ENCODE results near the gene FGF10. TPM values are rescaled to one million over a fixed set of nuclear protein-coding genes. Genes with fewer than 3 reads are reported as not detected.

Gene FGF10
- total RNA-seq, 1 experiment from 2014 or later: 0.37 TPM

DNA sequence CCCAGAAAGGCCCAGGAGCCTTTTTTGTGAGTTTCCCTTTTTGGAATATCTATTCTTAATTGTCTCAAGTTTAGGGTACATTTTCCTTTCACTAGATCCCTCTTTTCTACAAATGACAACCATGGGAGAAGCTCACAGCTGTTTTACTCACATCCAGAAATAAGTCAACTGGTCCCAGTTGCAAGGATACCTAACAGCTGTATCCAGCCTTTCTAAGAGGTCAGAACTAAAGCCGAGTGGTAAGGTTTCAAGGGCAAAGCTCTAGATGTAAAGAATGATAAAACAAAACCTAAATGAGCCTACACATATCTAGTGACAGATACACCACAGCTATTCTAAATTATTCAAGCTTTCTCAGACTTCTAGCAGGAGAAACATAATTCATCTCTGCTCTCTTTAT lies 4.4 kb downstream of the FGF10 start (continued):
- TF ChIP-seq, protein P1, sequence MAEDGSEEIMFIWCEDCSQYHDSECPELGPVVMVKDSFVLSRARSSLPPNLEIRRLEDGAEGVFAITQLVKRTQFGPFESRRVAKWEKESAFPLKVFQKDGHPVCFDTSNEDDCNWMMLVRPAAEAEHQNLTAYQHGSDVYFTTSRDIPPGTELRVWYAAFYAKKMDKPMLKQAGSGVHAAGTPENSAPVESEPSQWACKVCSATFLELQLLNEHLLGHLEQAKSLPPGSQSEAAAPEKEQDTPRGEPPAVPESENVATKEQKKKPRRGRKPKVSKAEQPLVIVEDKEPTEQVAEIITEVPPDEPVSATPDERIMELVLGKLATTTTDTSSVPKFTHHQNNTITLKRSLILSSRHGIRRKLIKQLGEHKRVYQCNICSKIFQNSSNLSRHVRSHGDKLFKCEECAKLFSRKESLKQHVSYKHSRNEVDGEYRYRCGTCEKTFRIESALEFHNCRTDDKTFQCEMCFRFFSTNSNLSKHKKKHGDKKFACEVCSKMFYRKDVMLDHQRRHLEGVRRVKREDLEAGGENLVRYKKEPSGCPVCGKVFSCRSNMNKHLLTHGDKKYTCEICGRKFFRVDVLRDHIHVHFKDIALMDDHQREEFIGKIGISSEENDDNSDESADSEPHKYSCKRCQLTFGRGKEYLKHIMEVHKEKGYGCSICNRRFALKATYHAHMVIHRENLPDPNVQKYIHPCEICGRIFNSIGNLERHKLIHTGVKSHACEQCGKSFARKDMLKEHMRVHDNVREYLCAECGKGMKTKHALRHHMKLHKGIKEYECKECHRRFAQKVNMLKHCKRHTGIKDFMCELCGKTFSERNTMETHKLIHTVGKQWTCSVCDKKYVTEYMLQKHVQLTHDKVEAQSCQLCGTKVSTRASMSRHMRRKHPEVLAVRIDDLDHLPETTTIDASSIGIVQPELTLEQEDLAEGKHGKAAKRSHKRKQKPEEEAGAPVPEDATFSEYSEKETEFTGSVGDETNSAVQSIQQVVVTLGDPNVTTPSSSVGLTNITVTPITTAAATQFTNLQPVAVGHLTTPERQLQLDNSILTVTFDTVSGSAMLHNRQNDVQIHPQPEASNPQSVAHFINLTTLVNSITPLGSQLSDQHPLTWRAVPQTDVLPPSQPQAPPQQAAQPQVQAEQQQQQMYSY (CRISPR knock-in tag; IDR thresholded peaks at IDR 0.05): no peak
- TF ChIP-seq GTF2I (CRISPR knock-in tag; conservative IDR thresholded peaks at IDR 0.05) (no peak), ZNF416 (CRISPR knock-in tag; IDR thresholded peaks at IDR 0.05) (no peak)

- TF ChIP-seq, protein P2, sequence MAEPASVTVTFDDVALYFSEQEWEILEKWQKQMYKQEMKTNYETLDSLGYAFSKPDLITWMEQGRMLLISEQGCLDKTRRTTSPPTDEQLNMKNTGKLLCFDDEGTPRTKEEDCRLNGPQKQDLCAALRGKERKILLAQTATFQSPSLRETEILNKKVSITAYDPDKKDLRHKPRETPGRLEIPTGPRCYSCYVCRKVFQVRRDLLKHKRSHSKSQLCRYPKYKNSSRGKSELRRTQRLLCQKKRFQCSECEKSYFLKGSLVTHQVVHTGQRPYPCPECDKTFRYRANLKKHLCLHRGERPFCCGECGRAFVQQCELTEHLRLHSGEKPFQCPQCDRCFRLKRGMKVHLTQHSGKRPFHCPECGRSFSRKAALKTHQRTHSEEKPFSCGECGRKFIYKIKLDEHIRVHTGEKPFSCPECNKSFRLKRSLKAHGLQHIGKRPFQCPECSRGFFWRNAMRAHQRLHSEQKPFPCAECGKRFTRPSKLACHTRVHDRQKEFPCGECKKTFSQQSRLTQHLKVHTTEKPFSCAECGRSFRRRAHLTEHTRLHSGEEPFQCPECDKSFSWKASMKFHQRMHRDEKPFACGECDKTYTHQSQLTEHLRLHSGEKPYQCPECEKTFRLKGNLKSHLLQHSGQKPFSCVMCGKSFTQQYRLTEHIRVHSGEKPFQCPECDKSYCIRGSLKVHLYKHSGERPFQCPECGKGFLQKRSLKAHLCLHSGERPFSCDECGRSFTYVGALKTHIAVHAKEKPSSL (CRISPR knock-in tag; conservative IDR thresholded peaks at IDR 0.05): no peak
- no peak for TF ChIP-seq GRHL2 (CRISPR knock-in tag; IDR thresholded peaks at IDR 0.05; ENCODE audit: insufficient replicate concordance, severe bottlenecking)
- TF ChIP-seq MYBL2 (CRISPR knock-in tag; IDR thresholded peaks at IDR 0.05): no peak
- TF ChIP-seq, protein P1 (CRISPR knock-in tag; IDR thresholded peaks at IDR 0.05): no peak
- no peak for TF ChIP-seq ATF2 (CRISPR knock-in tag; IDR thresholded peaks at IDR 0.05; ENCODE audit: borderline replicate concordance, low read depth)
- no peak for TF ChIP-seq TCF7 (CRISPR knock-in tag; IDR thresholded peaks at IDR 0.05; ENCODE audit: low read depth)
- TF ChIP-seq SMAD3 (CRISPR knock-in tag; IDR thresholded peaks at IDR 0.05; ENCODE audit: borderline replicate concordance): no peak
- TF ChIP-seq ATF3 (CRISPR knock-in tag; conservative IDR thresholded peaks at IDR 0.05): no peak
- TF ChIP-seq, protein P3, sequence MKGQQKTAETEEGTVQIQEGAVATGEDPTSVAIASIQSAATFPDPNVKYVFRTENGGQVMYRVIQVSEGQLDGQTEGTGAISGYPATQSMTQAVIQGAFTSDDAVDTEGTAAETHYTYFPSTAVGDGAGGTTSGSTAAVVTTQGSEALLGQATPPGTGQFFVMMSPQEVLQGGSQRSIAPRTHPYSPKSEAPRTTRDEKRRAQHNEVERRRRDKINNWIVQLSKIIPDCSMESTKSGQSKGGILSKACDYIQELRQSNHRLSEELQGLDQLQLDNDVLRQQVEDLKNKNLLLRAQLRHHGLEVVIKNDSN (CRISPR knock-in tag; IDR thresholded peaks at IDR 0.05): no peak
- TF ChIP-seq SP1 (CRISPR knock-in tag; conservative IDR thresholded peaks at IDR 0.05): no peak
- TF ChIP-seq, protein P4, sequence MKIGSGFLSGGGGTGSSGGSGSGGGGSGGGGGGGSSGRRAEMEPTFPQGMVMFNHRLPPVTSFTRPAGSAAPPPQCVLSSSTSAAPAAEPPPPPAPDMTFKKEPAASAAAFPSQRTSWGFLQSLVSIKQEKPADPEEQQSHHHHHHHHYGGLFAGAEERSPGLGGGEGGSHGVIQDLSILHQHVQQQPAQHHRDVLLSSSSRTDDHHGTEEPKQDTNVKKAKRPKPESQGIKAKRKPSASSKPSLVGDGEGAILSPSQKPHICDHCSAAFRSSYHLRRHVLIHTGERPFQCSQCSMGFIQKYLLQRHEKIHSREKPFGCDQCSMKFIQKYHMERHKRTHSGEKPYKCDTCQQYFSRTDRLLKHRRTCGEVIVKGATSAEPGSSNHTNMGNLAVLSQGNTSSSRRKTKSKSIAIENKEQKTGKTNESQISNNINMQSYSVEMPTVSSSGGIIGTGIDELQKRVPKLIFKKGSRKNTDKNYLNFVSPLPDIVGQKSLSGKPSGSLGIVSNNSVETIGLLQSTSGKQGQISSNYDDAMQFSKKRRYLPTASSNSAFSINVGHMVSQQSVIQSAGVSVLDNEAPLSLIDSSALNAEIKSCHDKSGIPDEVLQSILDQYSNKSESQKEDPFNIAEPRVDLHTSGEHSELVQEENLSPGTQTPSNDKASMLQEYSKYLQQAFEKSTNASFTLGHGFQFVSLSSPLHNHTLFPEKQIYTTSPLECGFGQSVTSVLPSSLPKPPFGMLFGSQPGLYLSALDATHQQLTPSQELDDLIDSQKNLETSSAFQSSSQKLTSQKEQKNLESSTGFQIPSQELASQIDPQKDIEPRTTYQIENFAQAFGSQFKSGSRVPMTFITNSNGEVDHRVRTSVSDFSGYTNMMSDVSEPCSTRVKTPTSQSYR (CRISPR knock-in tag; IDR thresholded peaks at IDR 0.05): no peak
- TF ChIP-seq ATF6 (CRISPR knock-in tag; IDR thresholded peaks at IDR 0.05): no peak
- TF ChIP-seq MAX (CRISPR knock-in tag; IDR thresholded peaks at IDR 0.05): no peak
- Mint-ChIP-seq H3K9me3 (no peaks in the 10 kb centered on the region), H3K36me3 (no peaks in the 10 kb centered on the region), H3K4me1 (peaks cover 11% of the 10 kb centered on the region), H3K27me3 (ENCODE audit: low read depth) (peaks cover 16% of the 10 kb centered on the region), H3K27ac (no peak overlapping the region), H3K4me3 (no peak overlapping the region)
- DNase-seq (ENCODE audit: low spot score) (no peak), ATAC-seq (no peak)
- ChIA-PET POLR2A (no interaction called here), CTCF (no interaction called here)
Observed at GRCh38 chr5:44382894-44383293, 6.3 kb downstream of the FGF10 start.

Data from WTC11 (cell line).